Suprapubic skin (tissue), 4 donors: ENCODE results near the gene BMP2K.
"Not testable (repeated sequence)": the region's sequence is repeated elsewhere in the genome, so short reads cannot be mapped to it uniquely, and the experiment has no call there.

ENCODE experiments used
- CTCF ChIP-seq, 2 donors: fragments of 200-600 bp in 1 of 2; fragments of 450-650 bp in 1 of 2; sonication (generic) in 1 of 2; IDR thresholded peaks; one replicate each; pipeline ENCODE4 v1.5.1; 2016 to 2019; ENCODE audit warnings: antibody characterized with exemption in 2 of 2, mild to moderate bottlenecking in 1 of 2, moderate library complexity in 1 of 2
- EP300 ChIP-seq: sonication (generic); formaldehyde crosslinking; IDR thresholded peaks from one replicate; pipeline ENCODE4 v1.6.1; 2017; ENCODE audit warnings: antibody characterized with exemption
- POLR2A ChIP-seq, 2 donors: fragments of 450-650 bp; IDR thresholded peaks; one replicate each; pipeline ENCODE4 v1.6.1; 2017; ENCODE audit warnings: antibody characterized with exemption in 2 of 2, mild to moderate bottlenecking in 2 of 2, moderate library complexity in 2 of 2
- POLR2AphosphoS5 ChIP-seq, 3 donors: sonication (generic); formaldehyde crosslinking; IDR thresholded peaks; one replicate each; pipeline ENCODE4 v1.6.1; 2017; ENCODE audit warnings: antibody characterized with exemption in 3 of 3

- not testable (repeated sequence) for TF ChIP-seq CTCF (IDR thresholded peaks at IDR 0.05); EP300; POLR2A (IDR thresholded peaks at IDR 0.05); POLR2AphosphoS5 (IDR thresholded peaks at IDR 0.05)
These were observed 63.5 kb downstream of the BMP2K start for GRCh38 chr4:78839676-78840075.
